Aorta (tissue), 5 donors: ENCODE data around the gene ZNF574. TPM values are rescaled to one million over a fixed set of nuclear protein-coding genes. Genes with fewer than 3 reads are reported as not detected.

Experiments used
- ATAC-seq: fragments of 200-7000 bp; cut with Tn5 transposase; one replicate; pipeline ENCODE4 v1.9.1; 2022; ENCODE audit warnings: moderate library complexity; ENCODE audit not compliant: low FRiP score
- DNase-seq, 2 donors: peaks; one replicate each; pipeline ENCODE4 v3.0.0-alpha.2; 2020
- H3K27ac ChIP-seq, 2 donors: one replicate each; pipeline ENCODE4 v1.5.1; 2013; ENCODE audit warnings: low read length in 2 of 2, mild to moderate bottlenecking in 2 of 2, moderate library complexity in 2 of 2, control low read depth in 1 of 2, inconsistent platforms in 1 of 2, low read depth in 1 of 2
- H3K27me3 ChIP-seq, 2 donors: one replicate each; pipeline ENCODE4 v1.6.1; 2013; ENCODE audit warnings: control low read depth in 1 of 2, low read length in 1 of 2, mild to moderate bottlenecking in 1 of 2, moderate library complexity in 1 of 2; ENCODE audit not compliant: insufficient read depth in 2 of 2, control insufficient read depth in 1 of 2
- H3K36me3 ChIP-seq, 2 donors: one replicate each; pipeline ENCODE4 v1.6.1; 2013; ENCODE audit warnings: control low read depth in 1 of 2, low read length in 1 of 2, mild to moderate bottlenecking in 1 of 2; ENCODE audit not compliant: insufficient read depth in 2 of 2, control insufficient read depth in 1 of 2
- H3K4me1 ChIP-seq, 2 donors: one replicate each; pipeline ENCODE4 v1.6.1; 2013; ENCODE audit warnings: low read length in 2 of 2, control low read depth in 1 of 2, mild to moderate bottlenecking in 1 of 2, moderate library complexity in 1 of 2; ENCODE audit not compliant: insufficient read depth in 2 of 2, control insufficient read depth in 1 of 2
- H3K4me3 ChIP-seq, 2 donors: one replicate each; pipeline ENCODE4 v1.5.1; 2013; ENCODE audit warnings: low read length in 2 of 2, control low read depth in 1 of 2, mild to moderate bottlenecking in 1 of 2
- H3K9me3 ChIP-seq: one replicate; pipeline ENCODE4 v1.6.1; 2013; ENCODE audit warnings: mild to moderate bottlenecking, low read length; ENCODE audit not compliant: control insufficient read depth
- WGBS, 2 donors: extraction: QIAGEN DNeasy Blood & Tissue Kit; methylation state at CpG; one replicate each; pipeline ENCODE4 v1.1.7; 2013; 5-methylcytosine and 5-hydroxymethylcytosine counted together
- intact Hi-C, 2 donors: fragments of 100-400 bp; cut with DNase I; formaldehyde crosslinking; loops; one replicate each; pipeline versions ENCODE4 v1.14.2 to v1.15.0; 2022
- polyA plus RNA-seq, 2 donors: library from polyadenylated mRNA; stranded (reverse); fragments of 200-250 nt; gene quantifications; one replicate each; pipeline ENCODE4 v1.2.3, GENCODE V29; 2013
- total RNA-seq, 2 donors: library from RNA; stranded (reverse); fragmentation: NEBNext Ultra II Directional; extraction: Animal tissue kit (Norgen Biotek cat#: 25700); gene quantifications; one replicate each; pipeline ENCODE4 v1.2.1, GENCODE V29; 2021
- donor health status: healthy with polysubstance abuse.
- donor health status: Bipolar disorder and iron deficiency.
- donor health status: DM: no; HTN: no; CAD: no.
- donor health status: DM: no; HTN: no; CAD: no.
- donor health status: DM: yes; HTN: yes; CAD: no.

Gene ZNF574
- total and polyA plus RNA-seq, 4 donors: 2.4 to 10.3 (median 7.9) TPM

- H3K27me3 ChIP-seq: no peaks in the 10 kb centered on the region
- H3K4me1 ChIP-seq: no peaks in the 10 kb centered on the region
- H3K27ac ChIP-seq: no peak overlapping the region
- H3K36me3 ChIP-seq: peaks cover 0 to 16% of the 10 kb centered on the region in 2 donors
- H3K9me3 ChIP-seq: no peaks in the 10 kb centered on the region
- intact Hi-C loops: no loop called here
- DNase-seq (no peak), ATAC-seq (no peak)
- no peak overlapping the region for H3K4me3 ChIP-seq
- WGBS, 2 donors: 96% methylated on average over 5 of the region's 5 CpGs
Measured at GRCh38 chr19:42083537-42083936, 7.6 kb downstream of the ZNF574 start.

GRCh38 chr19:42086188-42086736 lies 10.3 kb downstream of the ZNF574 start:
- no peak for ATAC-seq
- H3K27ac ChIP-seq: no peak overlapping the region
- H3K27me3 ChIP-seq: no peaks in the 10 kb centered on the region
- no peaks in the 10 kb centered on the region for H3K4me1 ChIP-seq
- intact Hi-C loops: no loop called here
- peak in 1 of 2 donors; percentile 26 for DNase-seq
- no peaks in the 10 kb centered on the region for H3K9me3 ChIP-seq
- WGBS, 2 donors: 74 to 76% methylated on average over 9 of the region's 9 CpGs
- H3K36me3 ChIP-seq: peaks cover 0 to 3% of the 10 kb centered on the region in 2 donors
- H3K4me3 ChIP-seq: no peak overlapping the region

GRCh38 chr19:42086770-42087550 lies 11.0 kb downstream of the ZNF574 start:
- intact Hi-C loops: no loop called here
- Histone ChIP-seq H3K27ac (no peak overlapping the region), H3K4me3 (no peak overlapping the region), H3K36me3 (no peaks in the 10 kb centered on the region), H3K4me1 (no peaks in the 10 kb centered on the region), H3K9me3 (no peaks in the 10 kb centered on the region), H3K27me3 (no peaks in the 10 kb centered on the region)
- DNase-seq (peak in 1 of 2 donors; percentile 21), ATAC-seq (no peak)
- 67 to 76% methylated on average over 11 of the region's 11 CpGs for WGBS, 2 donors

GRCh38 chr19:42088471-42089190 lies 12.7 kb downstream of the ZNF574 start:
- no peaks in the 10 kb centered on the region for H3K4me1 ChIP-seq
- H3K27ac ChIP-seq: no peak overlapping the region
- no peaks in the 10 kb centered on the region for H3K36me3 ChIP-seq
- WGBS, 2 donors: 45 to 56% methylated on average over 18 of the region's 18 CpGs
- H3K4me3 ChIP-seq: no peak overlapping the region
- no peak for ATAC-seq
- H3K27me3 ChIP-seq: no peaks in the 10 kb centered on the region
- intact Hi-C loops: no loop called here
- no peaks in the 10 kb centered on the region for H3K9me3 ChIP-seq
- DNase-seq: peak in 1 of 2 donors; percentile 49

GRCh38 chr19:42089191-42089750 lies 13.3 kb downstream of the ZNF574 start:
- intact Hi-C loops: no loop called here
- no peaks in the 10 kb centered on the region for H3K36me3 ChIP-seq
- H3K9me3 ChIP-seq: no peaks in the 10 kb centered on the region
- H3K27me3 ChIP-seq: no peaks in the 10 kb centered on the region
- H3K4me1 ChIP-seq: no peaks in the 10 kb centered on the region
- ATAC-seq (no peak), DNase-seq (peak in 1 of 2 donors; percentile 44)
- no peak overlapping the region for H3K4me3 ChIP-seq
- no peak overlapping the region for H3K27ac ChIP-seq
- 72 to 73% methylated on average over 13 of the region's 13 CpGs for WGBS, 2 donors

GRCh38 chr19:42089772-42090171 lies 13.8 kb downstream of the ZNF574 start:
- Histone ChIP-seq H3K27ac (no peak overlapping the region), H3K36me3 (no peaks in the 10 kb centered on the region), H3K27me3 (no peaks in the 10 kb centered on the region), H3K4me3 (no peak overlapping the region), H3K9me3 (no peaks in the 10 kb centered on the region), H3K4me1 (no peaks in the 10 kb centered on the region)
- intact Hi-C loops: no loop called here
- WGBS, 2 donors: 88 to 92% methylated on average over 13 of the region's 13 CpGs
- ATAC-seq (no peak), DNase-seq (peak in 1 of 2 donors; percentile 22)

GRCh38 chr19:42090672-42091071 lies 14.7 kb downstream of the ZNF574 start:
- Histone ChIP-seq H3K4me3 (no peak overlapping the region), H3K9me3 (no peaks in the 10 kb centered on the region), H3K4me1 (no peaks in the 10 kb centered on the region), H3K27ac (no peak overlapping the region), H3K36me3 (no peaks in the 10 kb centered on the region), H3K27me3 (no peaks in the 10 kb centered on the region)
- 52 to 63% methylated on average over 9 of the region's 9 CpGs for WGBS, 2 donors
- intact Hi-C loops: no loop called here
- no peak for ATAC-seq
- no peak for DNase-seq

- intact Hi-C loops: no loop called here
Measured at GRCh38 chr19:42091300-42091699, 15.3 kb downstream of the ZNF574 start.

More at GRCh38 chr19:42091300-42091699, 15.3 kb downstream of the ZNF574 start:
- Histone ChIP-seq H3K9me3 (no peaks in the 10 kb centered on the region), H3K27me3 (no peaks in the 10 kb centered on the region), H3K36me3 (no peaks in the 10 kb centered on the region), H3K4me3 (no peak overlapping the region), H3K4me1 (no peaks in the 10 kb centered on the region), H3K27ac (no peak overlapping the region)
- 79 to 89% methylated on average over 13 of the region's 13 CpGs for WGBS, 2 donors
- no peak for ATAC-seq
- no peak for DNase-seq
